ENCODE data around the gene PTPRJ. TPM values are rescaled to one million over a fixed set of nuclear protein-coding genes. Genes with fewer than 3 reads are reported as not detected.

Gene PTPRJ
- total and polyA plus RNA-seq, 9 of the 15 experiments (the other 6 are each of a cell fraction or from before 2014, with no cell fraction given), result 0.56 to 10.7 (median 4.8) TPM

DNA sequence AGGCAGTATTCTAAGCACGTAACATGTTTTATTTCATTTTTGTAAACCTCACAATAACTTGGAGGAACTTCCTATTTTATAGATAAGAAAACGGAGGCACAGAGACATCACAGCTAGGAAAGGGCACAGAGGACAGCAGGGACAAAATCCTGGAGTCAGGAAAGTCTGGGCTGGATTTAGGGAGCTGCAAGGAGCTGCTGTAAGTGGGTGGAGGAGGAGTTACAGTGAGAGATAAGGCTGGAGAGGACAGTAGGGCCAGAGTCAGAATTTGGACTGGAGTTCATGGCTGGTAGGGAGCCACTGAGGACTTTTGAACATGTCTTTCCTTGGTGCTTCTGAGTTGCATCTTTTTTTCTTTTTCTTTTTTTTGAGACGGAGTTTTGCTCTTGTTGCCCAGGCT lies 32.2 kb upstream of the PTPRJ start (continued):
- TF ChIP-seq, protein P1, sequence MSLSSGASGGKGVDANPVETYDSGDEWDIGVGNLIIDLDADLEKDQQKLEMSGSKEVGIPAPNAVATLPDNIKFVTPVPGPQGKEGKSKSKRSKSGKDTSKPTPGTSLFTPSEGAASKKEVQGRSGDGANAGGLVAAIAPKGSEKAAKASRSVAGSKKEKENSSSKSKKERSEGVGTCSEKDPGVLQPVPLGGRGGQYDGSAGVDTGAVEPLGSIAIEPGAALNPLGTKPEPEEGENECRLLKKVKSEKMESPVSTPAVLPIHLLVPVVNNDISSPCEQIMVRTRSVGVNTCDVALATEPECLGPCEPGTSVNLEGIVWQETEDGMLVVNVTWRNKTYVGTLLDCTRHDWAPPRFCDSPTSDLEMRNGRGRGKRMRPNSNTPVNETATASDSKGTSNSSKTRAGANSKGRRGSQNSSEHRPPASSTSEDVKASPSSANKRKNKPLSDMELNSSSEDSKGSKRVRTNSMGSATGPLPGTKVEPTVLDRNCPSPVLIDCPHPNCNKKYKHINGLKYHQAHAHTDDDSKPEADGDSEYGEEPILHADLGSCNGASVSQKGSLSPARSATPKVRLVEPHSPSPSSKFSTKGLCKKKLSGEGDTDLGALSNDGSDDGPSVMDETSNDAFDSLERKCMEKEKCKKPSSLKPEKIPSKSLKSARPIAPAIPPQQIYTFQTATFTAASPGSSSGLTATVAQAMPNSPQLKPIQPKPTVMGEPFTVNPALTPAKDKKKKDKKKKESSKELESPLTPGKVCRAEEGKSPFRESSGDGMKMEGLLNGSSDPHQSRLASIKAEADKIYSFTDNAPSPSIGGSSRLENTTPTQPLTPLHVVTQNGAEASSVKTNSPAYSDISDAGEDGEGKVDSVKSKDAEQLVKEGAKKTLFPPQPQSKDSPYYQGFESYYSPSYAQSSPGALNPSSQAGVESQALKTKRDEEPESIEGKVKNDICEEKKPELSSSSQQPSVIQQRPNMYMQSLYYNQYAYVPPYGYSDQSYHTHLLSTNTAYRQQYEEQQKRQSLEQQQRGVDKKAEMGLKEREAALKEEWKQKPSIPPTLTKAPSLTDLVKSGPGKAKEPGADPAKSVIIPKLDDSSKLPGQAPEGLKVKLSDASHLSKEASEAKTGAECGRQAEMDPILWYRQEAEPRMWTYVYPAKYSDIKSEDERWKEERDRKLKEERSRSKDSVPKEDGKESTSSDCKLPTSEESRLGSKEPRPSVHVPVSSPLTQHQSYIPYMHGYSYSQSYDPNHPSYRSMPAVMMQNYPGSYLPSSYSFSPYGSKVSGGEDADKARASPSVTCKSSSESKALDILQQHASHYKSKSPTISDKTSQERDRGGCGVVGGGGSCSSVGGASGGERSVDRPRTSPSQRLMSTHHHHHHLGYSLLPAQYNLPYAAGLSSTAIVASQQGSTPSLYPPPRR (CRISPR knock-in tag; IDR thresholded peaks at IDR 0.05; ENCODE audit: borderline replicate concordance), result no peak
- TF ChIP-seq, protein P2, sequence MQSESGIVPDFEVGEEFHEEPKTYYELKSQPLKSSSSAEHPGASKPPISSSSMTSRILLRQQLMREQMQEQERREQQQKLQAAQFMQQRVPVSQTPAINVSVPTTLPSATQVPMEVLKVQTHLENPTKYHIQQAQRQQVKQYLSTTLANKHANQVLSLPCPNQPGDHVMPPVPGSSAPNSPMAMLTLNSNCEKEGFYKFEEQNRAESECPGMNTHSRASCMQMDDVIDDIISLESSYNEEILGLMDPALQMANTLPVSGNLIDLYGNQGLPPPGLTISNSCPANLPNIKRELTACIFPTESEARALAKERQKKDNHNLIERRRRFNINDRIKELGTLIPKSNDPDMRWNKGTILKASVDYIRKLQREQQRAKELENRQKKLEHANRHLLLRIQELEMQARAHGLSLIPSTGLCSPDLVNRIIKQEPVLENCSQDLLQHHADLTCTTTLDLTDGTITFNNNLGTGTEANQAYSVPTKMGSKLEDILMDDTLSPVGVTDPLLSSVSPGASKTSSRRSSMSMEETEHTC (IDR thresholded peaks at IDR 0.05), result no peak
- TF ChIP-seq ZNF263 (CRISPR knock-in tag; IDR thresholded peaks at IDR 0.05; ENCODE audit: borderline replicate concordance) (peak; percentile 44; the same call in 1 of the 2 replicates), SMARCA5 (IDR thresholded peaks at IDR 0.05) (peak; percentile 87; the same call in 1 of the 2 replicates), RBBP5 (IDR thresholded peaks at IDR 0.05; ENCODE audit: borderline replicate concordance, insufficient read depth, low read length, poor library complexity, severe bottlenecking) (no peak), NBN (IDR thresholded peaks at IDR 0.05; ENCODE audit: low read depth) (peak; percentile 95), LCOR (CRISPR knock-in tag; IDR thresholded peaks at IDR 0.05) (no peak), NONO (IDR thresholded peaks at IDR 0.05; ENCODE audit: low read depth in 2 of 2, low read length in 1 of 2) (no peak), PHB (CRISPR knock-in tag; IDR thresholded peaks at IDR 0.05) (no peak), KLF16 (IDR thresholded peaks at IDR 0.05) (no peak), CREM (IDR thresholded peaks at IDR 0.05; ENCODE audit: low read depth) (peak; percentile 31; the same call in 1 of the 2 replicates), KDM2B (CRISPR knock-in tag; IDR thresholded peaks at IDR 0.05) (no peak), HDAC3 (IDR thresholded peaks at IDR 0.05; ENCODE audit: borderline replicate concordance, partially characterized antibody) (no peak), RAD21 (CRISPR knock-in tag; conservative IDR thresholded peaks at IDR 0.05 in 1 of 2, IDR thresholded peaks at IDR 0.05 in 1 of 2) (0 out of 4 replicates have a peak, but pooled peaks of 1 of the 2 experiments have one; percentile 12), NFE2 (IDR thresholded peaks at IDR 0.05; ENCODE audit: low read depth) (peak; percentile 31; the same call in 1 of the 2 replicates), ZNF24 (IDR thresholded peaks at IDR 0.05) (no peak), TRIM25 (IDR thresholded peaks at IDR 0.05; ENCODE audit: borderline replicate concordance) (no peak), NUFIP1 (IDR thresholded peaks at IDR 0.05; ENCODE audit: partially characterized antibody) (peak; percentile 65), MTA1 (IDR thresholded peaks at IDR 0.05; ENCODE audit: borderline replicate concordance) (peak; percentile 87), POLR2A (conservative IDR thresholded peaks at IDR 0.05) (no peak), HDAC1 (IDR thresholded peaks at IDR 0.05) (peak in 1 of 2 experiments; percentile 70; a peak in 2 of 4 replicates)

Data from K562 (cell line).